NCI-H524 (cell line): Measurements from ENCODE around the gene TOX3.

Experiments
- DNase-seq, 2 experiments: peaks; one replicate each; lab custom pipeline; 2025; lab: John Stamatoyannopoulos, UW

TOX3 gene

DNA sequence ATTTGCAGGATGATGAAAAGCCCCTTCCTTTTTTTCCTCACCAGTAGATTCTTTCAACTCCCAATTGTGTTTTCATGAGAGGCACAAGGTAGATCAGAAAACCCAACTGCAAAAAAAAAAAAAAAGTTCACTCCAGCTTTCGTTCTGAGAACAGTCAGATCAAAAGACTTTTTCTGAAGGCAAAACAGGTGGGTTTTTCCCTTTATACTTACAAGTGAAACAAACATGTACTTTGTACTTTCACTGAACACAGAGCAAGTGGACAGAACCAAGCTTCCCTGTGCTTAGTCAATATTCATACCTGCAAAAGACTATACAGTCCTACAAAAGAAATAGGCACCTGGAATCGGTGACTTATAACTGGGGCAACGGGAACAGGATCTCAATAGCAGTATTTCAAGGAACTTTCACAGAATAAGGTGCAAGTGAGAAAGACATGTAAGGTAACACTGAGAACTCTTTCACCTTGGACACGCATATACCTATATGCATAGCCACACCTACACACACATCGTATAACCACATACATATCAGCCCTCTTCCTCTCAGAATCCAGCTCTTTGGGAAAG lies 54.1 kb downstream of the TOX3 start:
- DNase-seq, result no peak

DNA sequence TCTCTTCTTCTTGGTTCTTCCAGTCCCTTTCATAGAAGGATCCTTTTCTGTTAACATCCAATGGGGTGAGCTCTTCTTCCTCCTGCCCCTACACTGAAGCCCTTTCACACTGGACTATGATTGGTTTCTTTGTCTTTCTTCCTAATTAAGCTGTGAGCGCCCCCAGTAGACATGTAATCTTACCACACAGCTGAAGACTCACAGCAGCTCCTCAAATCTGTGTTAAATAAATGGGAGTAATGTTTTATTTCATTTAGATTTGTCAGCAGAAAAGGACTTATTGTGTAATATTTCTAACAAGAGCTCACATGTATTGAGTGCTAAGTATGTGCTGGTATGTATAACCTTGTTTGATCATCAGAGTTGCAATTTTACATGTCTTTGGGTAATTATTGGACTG lies 55.7 kb downstream of the TOX3 start:
- DNase-seq, result no peak

DNA sequence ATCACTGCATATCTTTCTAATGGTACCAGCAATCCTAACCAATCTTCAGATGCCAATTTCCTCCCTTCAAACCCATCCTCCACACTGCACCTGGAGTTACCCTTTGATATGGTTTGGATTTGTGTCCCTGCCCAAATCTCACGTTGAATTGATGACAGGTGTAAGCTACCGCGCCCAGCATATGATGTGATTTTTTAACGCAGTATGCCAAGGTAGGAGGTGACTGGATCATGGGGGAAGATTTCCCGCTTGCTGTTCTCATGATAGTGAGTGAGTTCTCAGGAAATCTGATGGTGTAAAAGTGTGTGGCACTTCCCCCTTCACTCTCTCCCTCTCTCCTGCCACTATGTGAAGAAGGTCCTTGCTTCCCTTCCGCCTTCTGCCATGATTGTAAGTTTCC lies 57.0 kb downstream of the TOX3 start:
- DNase-seq, result no peak

DNA sequence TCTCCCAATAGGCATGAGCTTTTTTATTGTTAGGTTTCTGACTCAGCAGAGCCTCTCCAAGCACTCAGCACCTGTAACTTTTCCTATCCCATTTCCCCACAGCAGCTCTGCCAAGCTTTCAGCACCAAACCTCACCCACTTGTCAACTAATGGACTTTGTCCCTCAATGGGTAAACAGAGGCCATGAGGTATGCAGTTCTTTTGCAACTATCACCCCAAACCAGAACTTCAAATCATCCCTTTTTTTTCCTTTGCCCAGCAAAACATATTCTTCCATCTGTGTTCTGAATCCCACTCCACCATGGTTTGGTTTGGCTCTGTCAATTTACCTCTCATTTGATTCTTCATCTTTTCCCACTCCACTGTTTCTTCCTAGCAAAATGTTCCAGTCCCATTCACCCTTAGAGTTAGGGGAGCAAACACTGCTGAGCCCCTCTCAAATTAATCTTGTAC lies 58.1 kb downstream of the TOX3 start:
- no peak for DNase-seq

DNA sequence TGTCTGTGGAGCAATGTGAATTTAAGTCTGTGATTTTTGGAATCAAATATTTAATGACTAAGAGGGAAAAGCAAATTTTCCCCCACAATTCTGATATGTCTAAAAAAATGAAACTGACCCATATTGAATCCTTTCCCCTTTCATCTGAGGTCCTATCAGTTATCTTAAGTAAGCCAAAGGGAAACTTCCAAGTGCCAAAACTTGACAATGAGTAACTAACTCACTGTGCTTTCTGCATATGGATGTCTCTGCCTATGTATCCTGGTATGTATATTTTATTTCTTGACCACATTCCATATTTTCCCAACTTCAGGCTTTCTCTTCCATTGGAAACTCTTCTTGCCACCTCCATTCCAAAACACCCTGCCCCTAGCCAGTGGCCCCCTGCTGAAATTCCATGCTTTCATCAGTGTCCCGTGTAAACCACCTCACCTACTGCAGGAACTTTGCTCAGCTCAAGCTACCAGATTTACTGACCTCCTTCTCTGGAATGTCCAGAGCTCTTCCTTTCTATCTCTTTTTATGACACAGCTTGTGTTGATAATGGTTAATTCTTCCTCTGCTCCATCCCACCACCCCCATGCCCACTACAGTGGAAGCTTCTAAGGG lies 59.0 kb downstream of the TOX3 start:
- no peak for DNase-seq

DNA sequence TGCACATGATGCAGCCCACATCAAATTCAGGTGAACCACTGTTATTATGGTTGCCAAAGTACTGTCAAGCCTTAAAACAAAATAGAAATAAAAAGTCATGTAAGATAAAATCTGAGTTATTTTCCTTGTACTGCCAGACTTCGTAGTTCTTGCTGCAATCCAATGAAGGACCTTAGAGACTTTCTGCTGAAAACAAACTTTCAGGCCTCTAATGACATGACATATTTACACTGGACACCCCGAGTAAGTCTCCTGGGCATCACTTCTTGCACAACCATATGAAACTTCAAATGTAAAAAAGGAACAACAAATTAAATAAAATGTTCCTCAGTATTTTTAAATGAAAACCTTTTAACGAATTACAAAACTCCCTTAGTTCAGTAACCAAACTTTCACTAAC lies 66.7 kb downstream of the TOX3 start:
- no peak for DNase-seq

DNA sequence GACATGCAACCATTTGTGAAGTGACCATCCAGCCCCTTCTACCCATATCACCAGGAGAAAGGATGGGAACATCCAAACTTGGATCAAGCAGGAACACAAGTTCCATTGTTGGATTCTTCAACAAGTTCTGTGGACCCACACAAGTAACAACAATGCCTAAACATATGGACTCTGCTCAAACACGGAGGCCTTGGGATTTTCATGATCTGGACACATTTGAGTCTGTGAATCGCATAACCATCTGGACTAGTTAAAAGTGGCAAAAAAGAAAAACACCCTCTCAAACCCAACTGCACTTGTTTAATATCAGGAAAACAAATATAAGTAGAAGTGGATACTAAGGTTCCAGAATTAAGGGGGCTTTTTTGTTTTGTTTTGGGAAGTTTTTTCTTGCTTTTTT lies 70.8 kb downstream of the TOX3 start:
- DNase-seq, result peak in 1 of 2 experiments; percentile 25

DNA sequence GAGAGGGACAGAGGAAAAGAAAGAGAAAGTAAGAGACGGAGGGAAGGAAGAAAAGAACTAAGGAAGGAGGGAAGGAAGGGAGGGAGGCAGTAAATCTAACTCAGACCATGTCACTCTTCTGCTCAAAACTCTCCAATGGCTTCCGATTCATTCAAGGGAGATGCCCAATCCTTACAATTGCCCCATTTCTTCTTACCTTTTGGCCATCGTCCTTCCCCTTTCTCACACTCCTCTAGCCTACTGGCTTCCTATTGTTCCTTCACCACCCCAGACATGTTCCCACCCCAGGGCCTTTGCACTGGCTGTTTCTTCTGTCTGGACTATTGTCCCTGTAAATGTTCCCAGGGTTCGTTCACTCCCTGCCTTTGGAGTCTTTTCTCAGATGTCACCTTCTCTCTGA lies 72.3 kb downstream of the TOX3 start:
- DNase-seq, result no peak

DNA sequence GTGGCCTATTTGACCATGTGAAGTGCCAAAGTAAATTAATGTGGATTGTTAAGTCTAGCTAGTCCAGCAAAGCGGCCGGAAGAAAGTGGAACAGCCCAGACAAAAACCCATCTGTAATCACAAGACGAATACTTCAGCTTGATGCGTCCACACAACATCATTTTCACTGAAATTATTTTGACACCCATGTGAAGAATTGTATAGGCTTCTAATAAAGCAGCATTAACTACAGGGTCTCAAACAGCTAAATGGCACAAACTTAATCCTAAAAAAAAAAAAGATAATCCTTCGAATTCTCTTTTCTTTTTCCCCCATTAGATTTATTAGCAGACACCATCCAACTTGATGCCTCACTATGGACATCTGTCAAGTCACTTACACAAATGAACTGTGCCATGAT lies 73.8 kb downstream of the TOX3 start:
- DNase-seq, result no peak

DNA sequence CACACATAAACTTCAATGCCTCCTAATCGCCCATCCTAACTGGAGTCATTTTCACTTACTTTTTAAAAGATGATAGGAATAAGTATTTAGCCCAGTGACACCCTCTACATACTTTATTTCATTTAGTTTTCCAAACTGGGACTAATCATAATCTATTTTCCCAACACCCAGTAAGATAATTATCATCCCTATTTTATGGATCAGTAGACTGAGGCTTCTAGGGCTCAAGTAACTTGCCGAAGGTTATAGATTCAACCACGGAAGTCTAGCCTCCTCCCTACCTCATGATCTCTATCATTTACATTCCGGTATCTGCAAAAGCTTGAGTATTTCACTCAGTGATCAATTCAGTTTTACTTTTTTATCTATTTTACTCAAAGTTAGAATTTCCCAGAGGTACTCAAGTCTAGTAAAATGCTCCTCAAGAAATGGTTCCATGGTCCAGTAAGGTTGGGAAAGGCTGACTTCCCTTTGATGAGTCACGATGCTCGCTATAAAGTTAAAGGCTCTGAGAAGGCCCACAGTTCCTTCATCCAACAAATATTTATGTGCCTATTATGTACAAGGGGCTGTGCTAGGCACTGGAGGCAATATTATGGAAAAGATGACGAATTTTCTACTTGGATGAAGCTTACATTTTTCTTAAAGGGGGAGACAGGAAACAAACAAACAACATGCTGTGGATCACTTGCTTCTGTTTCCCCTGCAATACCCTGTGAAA lies 75.1 kb downstream of the TOX3 start:
- DNase-seq, result no peak

DNA sequence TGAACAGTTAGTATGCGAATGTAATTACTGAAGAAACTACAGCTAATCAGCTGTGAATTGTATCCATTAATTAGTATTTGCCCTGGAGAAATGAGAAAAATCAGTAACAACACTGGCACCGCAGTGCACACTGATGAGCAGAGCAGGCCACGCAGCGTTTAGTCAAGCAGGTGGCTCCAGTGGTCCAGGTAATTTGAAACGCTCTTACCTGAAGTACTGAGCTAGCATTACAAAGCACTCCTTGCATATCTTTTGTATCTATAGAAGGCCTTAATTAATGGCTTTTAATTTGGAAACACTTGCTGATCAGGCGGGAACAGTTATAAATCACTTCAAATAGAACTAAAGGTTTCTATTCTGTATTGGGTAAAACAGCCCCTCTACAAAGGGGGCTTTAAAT lies 76.4 kb downstream of the TOX3 start:
- peak; percentile 19 to 65 for DNase-seq

DNA sequence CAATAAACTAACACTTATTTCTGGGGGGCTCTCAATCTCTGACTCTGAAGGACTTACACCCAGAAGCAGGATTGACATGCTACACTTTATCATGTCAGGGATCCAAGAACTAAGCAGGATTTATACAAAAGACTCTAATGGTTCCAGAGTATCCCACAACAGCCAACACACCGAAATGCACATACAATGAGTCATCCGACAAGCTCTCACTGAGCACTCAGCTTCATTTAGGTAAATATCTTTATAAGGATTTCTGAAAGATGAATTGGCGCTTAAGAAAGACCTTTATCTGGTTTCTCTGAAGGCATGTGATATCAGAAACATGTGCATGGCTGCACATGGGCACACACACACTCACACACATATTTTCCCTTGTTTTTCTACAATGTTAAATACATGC lies 77.2 kb downstream of the TOX3 start:
- DNase-seq, result no peak

DNA sequence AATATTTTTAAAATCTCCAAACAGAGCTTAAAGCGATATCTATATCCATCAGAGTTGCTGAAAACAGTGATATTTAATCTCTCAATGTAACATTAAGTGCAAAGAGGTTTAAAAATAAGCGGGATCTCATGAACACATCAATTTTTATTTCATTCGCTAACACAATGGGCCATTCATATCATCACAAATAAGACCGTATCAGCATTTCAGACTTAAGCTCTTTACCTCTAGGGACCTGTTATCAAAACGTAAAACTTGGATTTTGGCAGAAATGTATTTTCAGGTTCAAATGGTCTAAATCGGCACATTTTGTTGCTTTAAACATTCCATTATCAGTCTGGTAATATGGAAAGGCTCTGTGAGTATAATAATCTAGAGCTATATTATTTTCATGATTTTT lies 77.9 kb downstream of the TOX3 start:
- no peak for DNase-seq

DNA sequence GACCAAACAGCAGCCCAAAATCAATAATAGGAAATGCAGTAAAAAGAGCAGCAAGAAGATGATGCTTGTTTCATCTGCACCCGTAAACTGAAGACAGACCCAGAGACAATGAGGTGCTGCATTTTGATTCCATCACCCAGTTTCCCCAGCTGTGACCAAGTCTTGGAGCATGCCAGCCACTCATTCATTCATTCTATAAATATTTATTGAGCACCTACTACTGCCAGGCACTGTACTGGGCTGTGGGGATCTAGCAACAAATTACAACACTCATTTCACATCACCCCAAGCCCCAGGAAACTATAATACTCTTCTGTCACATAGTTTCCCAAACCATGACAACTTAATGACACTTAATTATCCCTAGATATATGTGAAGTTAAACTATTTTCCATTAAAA lies 79.2 kb downstream of the TOX3 start:
- no peak for DNase-seq

DNA sequence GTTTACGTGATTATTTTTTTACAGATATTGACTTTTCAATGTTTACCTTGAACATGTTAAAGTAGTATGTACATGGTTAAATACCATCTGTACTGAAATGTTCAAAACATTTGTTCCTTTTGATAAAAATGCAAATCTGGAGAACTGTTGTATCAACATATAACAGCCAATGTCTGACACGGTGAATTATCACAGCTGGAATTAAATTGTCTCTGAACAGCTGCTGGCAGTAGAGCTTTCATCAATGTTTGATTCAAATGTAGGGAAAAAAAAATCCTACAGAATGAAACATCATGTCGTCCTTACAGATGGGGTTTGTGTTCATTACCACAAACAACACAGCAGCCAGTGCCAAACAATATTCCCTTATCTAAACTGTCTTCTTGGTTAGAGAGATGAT lies 79.9 kb downstream of the TOX3 start:
- DNase-seq, result no peak

DNA sequence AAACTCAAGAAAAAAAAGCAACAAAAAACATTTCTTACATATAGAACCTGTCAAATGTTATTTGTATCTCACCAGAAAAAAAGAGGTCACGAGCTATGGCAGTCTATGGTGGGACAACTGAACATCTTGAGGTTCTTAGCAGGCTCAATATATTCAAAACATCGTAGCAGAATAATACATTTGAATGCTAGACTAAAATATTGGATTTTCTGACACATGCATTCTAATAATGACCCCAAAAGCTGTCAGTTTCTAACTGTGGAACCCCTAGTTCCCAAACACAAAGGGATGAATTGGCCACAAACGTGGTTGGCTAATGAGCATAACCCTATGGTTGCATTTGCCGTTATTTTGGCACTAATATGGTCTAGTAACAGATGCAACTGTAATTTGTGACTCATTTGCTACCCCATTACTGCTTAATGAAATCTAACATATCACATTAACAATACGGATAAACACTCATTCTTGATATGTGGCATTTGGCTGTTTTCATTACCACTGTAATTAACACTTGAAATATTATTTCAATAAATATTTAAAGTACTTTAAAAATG lies 81.2 kb downstream of the TOX3 start:
- no peak for DNase-seq

DNA sequence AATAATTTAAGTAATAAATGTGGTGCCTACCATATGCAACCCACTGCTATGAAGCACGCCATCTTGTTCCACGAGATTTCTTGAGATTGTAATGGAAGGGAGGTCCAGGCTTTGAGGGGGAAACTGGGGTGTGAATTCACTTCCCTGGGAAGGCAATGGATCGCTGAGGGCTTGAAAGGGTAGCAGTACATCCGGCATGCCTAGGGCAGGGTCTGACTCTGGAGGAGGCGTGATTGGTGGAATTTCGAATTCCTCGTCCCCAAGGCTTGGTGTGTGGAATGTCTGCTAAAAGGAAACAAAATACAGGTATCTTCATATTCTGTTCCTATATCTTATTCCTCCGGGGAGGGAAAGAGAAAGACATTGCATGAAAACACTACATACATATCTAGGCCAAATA lies 83.0 kb downstream of the TOX3 start:
- DNase-seq, result no peak

DNA sequence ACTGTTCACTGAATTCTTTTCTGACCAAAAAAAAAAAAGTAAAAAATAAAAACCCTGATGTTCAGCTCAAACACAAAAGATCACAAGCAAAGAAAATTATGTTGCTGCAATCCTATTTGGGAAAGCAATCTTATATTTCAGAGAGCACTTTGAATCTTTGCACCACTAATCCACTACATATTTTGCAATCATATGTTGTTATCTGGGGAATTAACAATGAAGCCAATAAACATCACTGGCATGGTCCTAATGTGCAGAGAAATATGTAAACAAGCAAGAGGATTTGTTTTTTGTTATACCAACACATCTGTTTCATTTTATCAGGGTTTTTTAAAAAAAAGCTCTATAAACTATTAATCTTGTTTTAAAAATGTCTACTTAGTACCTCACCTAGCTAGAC lies 84.1 kb downstream of the TOX3 start:
- no peak for DNase-seq

DNA sequence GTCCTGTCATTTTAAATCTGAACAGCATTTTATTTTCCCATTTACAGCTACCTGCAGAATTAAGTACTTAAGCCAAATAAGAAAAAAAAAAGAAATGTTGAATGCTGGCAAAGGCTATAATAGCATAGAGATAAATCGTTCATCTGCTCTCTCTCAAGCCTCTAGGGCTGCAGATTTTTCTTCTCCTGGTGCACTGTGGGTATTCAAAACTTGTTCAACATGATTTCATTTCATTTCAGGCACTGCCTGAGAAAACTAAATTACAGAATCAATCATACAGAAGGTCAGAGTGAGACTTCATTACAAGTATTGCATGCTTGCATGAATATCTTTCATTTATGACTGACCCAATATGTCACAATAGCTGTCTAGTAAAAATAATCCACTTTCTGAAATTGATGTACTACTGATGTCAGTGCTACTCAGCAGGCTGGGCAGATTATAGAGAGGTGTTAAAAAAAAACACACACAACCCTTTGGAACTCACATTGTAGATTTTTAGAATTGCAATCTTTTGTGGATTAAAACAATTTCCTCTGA lies 86.2 kb downstream of the TOX3 start:
- DNase-seq, result peak in 1 of 2 experiments; percentile 44

DNA sequence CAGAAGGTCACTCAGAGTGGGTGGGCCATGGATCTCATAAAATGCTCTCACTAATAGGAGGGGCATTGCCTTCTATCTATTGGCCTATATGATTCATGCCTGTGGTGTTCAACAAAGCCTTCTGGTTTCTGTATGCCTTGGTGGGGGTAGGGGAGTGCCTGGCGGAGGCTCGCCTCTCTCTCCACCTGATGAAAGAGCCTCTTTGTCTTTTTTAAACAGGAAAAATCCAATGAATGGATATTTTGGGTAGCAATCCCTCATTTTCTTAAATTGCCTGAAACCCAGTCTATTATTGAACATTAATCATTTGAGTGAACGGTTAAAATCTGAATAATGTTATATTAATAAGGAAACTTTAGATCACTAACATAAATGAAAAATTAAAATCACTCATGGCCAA lies 90.6 kb downstream of the TOX3 start:
- DNase-seq, result no peak

DNA sequence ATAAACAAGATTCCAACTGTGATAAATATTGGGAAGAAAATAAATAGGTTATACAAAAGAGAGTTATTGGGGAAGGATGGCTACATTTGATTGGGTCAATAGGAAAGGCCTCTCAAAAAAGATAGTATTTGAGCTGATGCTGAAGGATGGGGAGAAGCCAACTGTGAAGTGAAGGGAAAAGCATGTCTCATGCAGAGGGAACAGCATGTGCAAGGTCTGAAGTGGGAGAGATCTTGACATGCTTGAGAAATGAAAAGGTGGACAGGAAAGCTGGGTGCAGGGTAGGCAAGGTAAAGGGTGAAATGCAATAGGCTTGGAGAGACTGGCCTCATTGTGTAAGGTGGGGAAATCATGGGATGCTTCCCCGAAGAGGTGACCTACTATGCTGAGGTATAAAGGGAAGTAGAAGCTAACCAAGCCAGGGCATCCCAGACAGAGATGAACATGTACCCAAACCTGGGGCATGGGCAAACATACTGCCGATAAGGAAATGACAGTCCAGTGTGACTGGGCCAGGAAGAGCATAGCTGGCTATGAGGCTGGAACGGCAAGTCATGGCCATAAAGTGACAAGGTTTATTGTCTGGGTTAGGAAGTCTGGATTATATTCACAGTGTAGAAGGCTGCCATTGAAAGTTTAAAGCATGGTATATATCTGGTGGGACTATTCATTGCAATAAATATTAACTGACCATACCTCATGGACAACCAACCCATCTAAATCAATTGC lies 91.2 kb downstream of the TOX3 start:
- no peak for DNase-seq

DNA sequence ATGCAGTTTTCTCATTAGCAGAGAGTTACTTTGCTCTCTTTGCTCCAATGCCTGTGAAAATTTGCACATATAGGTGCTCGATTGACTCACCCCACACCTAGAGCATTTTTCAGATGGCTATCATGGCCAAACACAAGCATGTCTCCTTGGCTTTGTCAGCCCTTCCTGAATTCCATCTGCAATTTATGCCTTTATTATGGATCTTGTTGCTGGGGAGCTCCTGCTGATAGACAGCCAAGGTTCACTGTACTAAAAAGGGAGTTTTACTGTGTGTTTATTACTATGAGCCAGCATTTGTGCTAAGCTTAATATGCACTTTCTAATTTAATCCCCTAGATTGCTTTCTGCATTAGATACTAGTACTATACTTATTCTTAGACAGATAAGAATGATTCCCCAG lies 93.3 kb downstream of the TOX3 start:
- no peak for DNase-seq
